ENCODE results near the gene RUFY1. TPM values are rescaled to one million over a fixed set of nuclear protein-coding genes. Genes with fewer than 3 reads are reported as not detected.

Gene RUFY1
- total and polyA plus RNA-seq, 4 experiments from 2014 or later = 13.3 to 61.5 (median 46.9) TPM

DNA sequence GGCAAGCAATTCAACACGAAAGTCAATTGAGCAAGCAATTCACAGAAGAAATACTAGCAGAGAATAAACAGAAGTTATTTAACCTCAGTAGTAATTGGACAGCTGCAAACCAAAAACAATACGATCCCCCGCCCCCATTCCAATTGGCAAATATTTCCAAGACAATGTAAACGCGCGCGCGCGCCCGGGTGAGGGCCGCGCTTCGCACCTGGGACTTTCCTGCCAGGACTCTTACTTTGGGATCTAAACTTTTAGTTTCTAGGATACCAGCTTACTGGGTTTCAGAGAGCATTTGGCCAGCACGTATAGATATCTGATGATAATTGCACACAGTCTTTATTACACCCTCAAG is 8.6 kb downstream of the RUFY1 start:
- no peaks in the 10 kb centered on the region for H3K9me3 Mint-ChIP-seq
- peak overlapping the region; percentile 80 to 96 (median 93) for H3K27ac Mint-ChIP-seq
- H3K27me3 Mint-ChIP-seq = no peaks in the 10 kb centered on the region
- H3K27ac ChIP-seq (ENCODE audit: low read depth, low read length) = peak overlapping the region; percentile 62
- ChIA-PET CTCF (ENCODE audit: partially characterized antibody) (interaction anchor here (0.8 kb wide), 1 partner anchor 8 kb away, joined by 3 read pairs; the partner anchor contains the start of gene RUFY1), POLR2A (ENCODE audit: partially characterized antibody) (interaction anchor here (0.6 to 5.8 kb wide), 13 partner anchors 9 to 262 kb away, joined by 3 to 72 read pairs (median 4); partner anchors contain the start of genes HNRNPH1, MAML1, RUFY1 and SQSTM1)
- H3K36me3 Mint-ChIP-seq = peaks cover 3 to 34% of the 10 kb centered on the region in 2 donors
- no peaks in the 10 kb centered on the region for H3K9me3 ChIP-seq (ENCODE audit: control insufficient read depth in 1 of 2, low read length in 2 of 2)
- no peaks in the 10 kb centered on the region for H3K27me3 ChIP-seq (ENCODE audit: insufficient read depth, low read length)
- peaks cover 13% of the 10 kb centered on the region for H3K4me1 ChIP-seq (ENCODE audit: insufficient read depth, low read length)
- peaks cover 4% of the 10 kb centered on the region for H3K36me3 ChIP-seq (ENCODE audit: insufficient read depth, low read length)
- H3K4me3 Mint-ChIP-seq = peak overlapping the region; percentile 84 to 98 (median 90)
- intact Hi-C loops (cut with micrococcal nuclease) = loop anchor here (1.0 to 10.0 kb wide), 5 partner anchors 8 to 533 kb away; partner anchors contain the start of genes CANX, HNRNPH1 and MAML1
- peak overlapping the region; percentile 50 to 64 for H3K4me3 ChIP-seq (ENCODE audit: low read length in 2 of 2)
- H3K4me1 Mint-ChIP-seq = peaks cover 17 to 33% (median 26%) of the 10 kb centered on the region in 4 donors
- DNase-seq = no peak

DNA sequence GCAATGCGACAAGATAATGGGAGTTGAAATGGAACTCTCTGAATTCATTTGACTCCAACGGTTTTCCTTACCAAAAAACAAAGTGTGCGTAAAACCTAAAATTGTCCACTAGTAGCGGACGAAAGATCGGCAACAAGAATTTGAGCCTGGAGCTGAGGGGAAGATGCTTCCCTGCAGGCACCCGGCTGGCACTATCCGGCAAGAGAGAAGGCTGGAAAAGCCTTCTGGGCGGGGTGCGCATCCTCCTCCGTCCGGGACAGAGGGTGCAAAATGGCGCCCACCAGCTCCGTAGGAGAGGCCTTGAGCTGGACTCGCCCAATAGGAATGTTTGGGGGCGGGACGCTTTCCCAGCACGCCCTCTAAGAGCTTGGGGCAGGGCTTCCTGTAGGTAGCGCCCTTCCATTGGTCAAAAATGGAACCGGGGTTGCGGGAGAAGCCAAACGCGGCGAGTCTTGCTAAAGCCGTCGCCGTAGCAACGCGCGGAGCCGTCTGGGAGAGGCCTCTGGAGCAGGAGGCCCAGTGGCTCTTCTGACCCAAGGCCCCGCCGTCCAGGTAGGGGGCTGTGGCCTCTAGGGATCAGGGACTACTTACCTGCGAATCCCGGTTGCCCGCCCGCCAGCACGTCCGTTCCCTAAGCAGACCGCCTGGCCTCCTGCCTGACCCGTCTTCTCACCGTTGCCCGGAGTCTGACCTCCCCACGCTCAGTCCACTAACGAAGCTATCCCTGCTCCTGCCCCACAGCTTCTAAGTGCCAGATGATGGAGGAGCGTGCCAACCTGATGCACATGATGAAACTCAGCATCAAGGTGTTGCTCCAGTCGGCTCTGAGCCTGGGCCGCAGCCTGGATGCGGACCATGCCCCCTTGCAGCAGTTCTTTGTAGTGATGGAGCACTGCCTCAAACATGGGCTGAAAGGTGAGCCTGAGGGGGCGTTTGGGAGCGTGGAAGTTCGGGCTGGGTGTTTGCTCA is 9.2 kb downstream of the RUFY1 start:
- CTCF ChIA-PET (ENCODE audit: partially characterized antibody) = interaction anchor here (0.8 kb wide), 1 partner anchor 9 kb away, joined by 3 read pairs; the partner anchor contains the start of gene RUFY1
- intact Hi-C loops (cut with micrococcal nuclease) = loop anchor here (1.0 to 10.0 kb wide), 5 partner anchors 8 to 533 kb away; partner anchors contain the start of genes CANX, HNRNPH1 and MAML1

DNA sequence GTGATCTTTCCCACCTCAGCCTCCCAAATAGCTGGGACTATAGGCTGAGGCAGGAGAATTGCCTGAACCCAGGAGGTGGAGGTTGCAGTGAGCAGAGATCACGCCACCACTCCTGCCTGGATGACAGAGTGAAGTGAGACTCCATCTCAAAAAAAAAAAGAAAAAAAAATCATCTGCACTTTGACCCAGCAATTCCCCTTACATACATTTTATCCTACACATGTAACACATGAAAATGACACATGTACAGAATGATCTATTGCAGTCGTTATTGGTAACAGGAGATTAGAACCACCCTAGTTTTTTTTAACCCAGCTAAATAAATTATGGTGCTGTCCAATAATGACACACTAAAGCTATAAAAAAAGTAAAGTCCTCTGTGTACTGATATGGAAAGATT is 14.2 kb downstream of the RUFY1 start:
- Histone ChIP-seq H3K9me3 (ENCODE audit: control insufficient read depth in 1 of 2, low read length in 2 of 2) (no peaks in the 10 kb centered on the region), H3K36me3 (ENCODE audit: insufficient read depth, low read length) (peaks cover 9% of the 10 kb centered on the region), H3K4me3 (ENCODE audit: low read length in 2 of 2) (no peak overlapping the region), H3K27me3 (ENCODE audit: insufficient read depth, low read length) (no peaks in the 10 kb centered on the region), H3K27ac (ENCODE audit: low read depth, low read length) (no peak overlapping the region), H3K4me1 (ENCODE audit: insufficient read depth, low read length) (peaks cover 5% of the 10 kb centered on the region)
- DNase-seq = no peak
- Mint-ChIP-seq H3K36me3 (peaks cover 21 to 49% of the 10 kb centered on the region in 2 donors), H3K27me3 (no peaks in the 10 kb centered on the region), H3K27ac (no peak overlapping the region), H3K4me3 (no peak overlapping the region), H3K9me3 (no peaks in the 10 kb centered on the region), H3K4me1 (peaks cover 5 to 10% (median 8%) of the 10 kb centered on the region in 4 donors)
- POLR2A ChIA-PET (ENCODE audit: partially characterized antibody) = interaction anchor here (1.0 kb wide), 1 partner anchor 14 kb away, joined by 4 read pairs; the partner anchor contains the start of gene RUFY1
- CTCF ChIA-PET (ENCODE audit: partially characterized antibody) = no interaction called here
- intact Hi-C loops (cut with micrococcal nuclease) = no loop called here

More for the DNA sequence above, 9.2 kb downstream of the RUFY1 start:
- Histone ChIP-seq H3K4me3 (ENCODE audit: low read length in 2 of 2) (peak overlapping the region; percentile 50 to 64), H3K27ac (ENCODE audit: low read depth, low read length) (peak overlapping the region; percentile 62), H3K27me3 (ENCODE audit: insufficient read depth, low read length) (no peaks in the 10 kb centered on the region), H3K4me1 (ENCODE audit: insufficient read depth, low read length) (peaks cover 11% of the 10 kb centered on the region), H3K36me3 (ENCODE audit: insufficient read depth, low read length) (peaks cover 4% of the 10 kb centered on the region), H3K9me3 (ENCODE audit: control insufficient read depth in 1 of 2, low read length in 2 of 2) (no peaks in the 10 kb centered on the region)
- peaks cover 5 to 35% of the 10 kb centered on the region in 2 donors for H3K36me3 Mint-ChIP-seq
- H3K27ac Mint-ChIP-seq = peak overlapping the region; percentile 80 to 96 (median 93)
- DNase-seq = peak; percentile 85 to 97 (median 92)
- no peaks in the 10 kb centered on the region for H3K9me3 Mint-ChIP-seq
- no peaks in the 10 kb centered on the region for H3K27me3 Mint-ChIP-seq
- POLR2A ChIA-PET (ENCODE audit: partially characterized antibody) = interaction anchor here (0.6 to 5.8 kb wide), 13 partner anchors 9 to 261 kb away, joined by 3 to 72 read pairs (median 4); partner anchors contain the start of genes HNRNPH1, MAML1, RUFY1 and SQSTM1
- peaks cover 16 to 28% (median 24%) of the 10 kb centered on the region in 4 donors for H3K4me1 Mint-ChIP-seq
- peak overlapping the region; percentile 84 to 98 (median 90) for H3K4me3 Mint-ChIP-seq

DNA sequence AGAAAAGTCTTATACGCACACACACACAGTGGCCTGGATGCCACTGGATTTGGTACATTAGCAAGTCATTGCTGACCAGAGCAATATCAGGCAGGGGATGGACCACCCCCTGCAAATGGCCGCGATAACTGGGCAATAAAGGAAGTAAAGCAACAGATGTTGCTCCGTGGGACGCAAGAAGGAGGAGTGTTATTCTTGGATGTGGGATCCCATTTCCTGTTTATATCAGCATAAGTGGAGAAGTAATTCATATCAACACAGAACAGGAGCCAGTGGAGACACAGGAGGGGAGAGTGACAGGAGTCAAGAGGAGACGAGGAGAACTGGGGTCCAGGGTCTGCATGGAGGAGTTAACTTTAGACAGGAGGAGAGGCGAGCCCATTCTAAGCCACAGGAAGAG is 18.4 kb downstream of the RUFY1 start:
- peaks cover 16% of the 10 kb centered on the region for H3K36me3 ChIP-seq (ENCODE audit: insufficient read depth, low read length)

GRCh38 chr5:179572386-179572785 is 22.0 kb downstream of the RUFY1 start:
- peaks cover 34 to 60% of the 10 kb centered on the region in 2 donors for H3K36me3 Mint-ChIP-seq
- H3K9me3 ChIP-seq (ENCODE audit: control insufficient read depth in 1 of 2, low read length in 2 of 2) = no peaks in the 10 kb centered on the region
- peaks cover 0 to 6% (median 3%) of the 10 kb centered on the region in 4 donors for H3K4me1 Mint-ChIP-seq
- no peak overlapping the region for H3K27ac ChIP-seq (ENCODE audit: low read depth, low read length)
- no peak overlapping the region for H3K4me3 Mint-ChIP-seq
- H3K27me3 Mint-ChIP-seq = no peaks in the 10 kb centered on the region
- no peak overlapping the region for H3K4me3 ChIP-seq (ENCODE audit: low read length in 2 of 2)
- intact Hi-C loops (cut with micrococcal nuclease) = no loop called here
- H3K4me1 ChIP-seq (ENCODE audit: insufficient read depth, low read length) = no peaks in the 10 kb centered on the region
- ChIA-PET POLR2A (ENCODE audit: partially characterized antibody) (no interaction called here), CTCF (ENCODE audit: partially characterized antibody) (no interaction called here)
- no peaks in the 10 kb centered on the region for H3K9me3 Mint-ChIP-seq
- no peaks in the 10 kb centered on the region for H3K27me3 ChIP-seq (ENCODE audit: insufficient read depth, low read length)
- DNase-seq = no peak
- H3K27ac Mint-ChIP-seq = peak overlapping the region in 3 of 7 donors; percentile 37 to 61 (median 46)
- H3K36me3 ChIP-seq (ENCODE audit: insufficient read depth, low read length) = peaks cover 16% of the 10 kb centered on the region

More for the DNA sequence above, 18.4 kb downstream of the RUFY1 start:
- Histone ChIP-seq H3K27ac (ENCODE audit: low read depth, low read length) (no peak overlapping the region), H3K27me3 (ENCODE audit: insufficient read depth, low read length) (no peaks in the 10 kb centered on the region), H3K4me3 (ENCODE audit: low read length in 2 of 2) (no peak overlapping the region), H3K9me3 (ENCODE audit: control insufficient read depth in 1 of 2, low read length in 2 of 2) (no peaks in the 10 kb centered on the region), H3K4me1 (ENCODE audit: insufficient read depth, low read length) (no peaks in the 10 kb centered on the region)
- no peak for DNase-seq
- CTCF ChIA-PET (ENCODE audit: partially characterized antibody) = no interaction called here
- H3K9me3 Mint-ChIP-seq = no peaks in the 10 kb centered on the region
- peaks cover 28 to 53% of the 10 kb centered on the region in 2 donors for H3K36me3 Mint-ChIP-seq
- POLR2A ChIA-PET (ENCODE audit: partially characterized antibody) = no interaction called here
- peaks cover 0 to 7% (median 2%) of the 10 kb centered on the region in 4 donors for H3K4me1 Mint-ChIP-seq
- H3K27ac Mint-ChIP-seq = peak overlapping the region in 3 of 7 donors; percentile 7 to 85 (median 75)
- intact Hi-C loops (cut with micrococcal nuclease) = no loop called here
- no peak overlapping the region for H3K4me3 Mint-ChIP-seq
- H3K27me3 Mint-ChIP-seq = no peaks in the 10 kb centered on the region

GRCh38 chr5:179577286-179577960 is 27.1 kb downstream of the RUFY1 start:
- Mint-ChIP-seq H3K27me3 (no peaks in the 10 kb centered on the region), H3K27ac (no peak overlapping the region), H3K4me1 (peaks cover 0 to 3% (median 0%) of the 10 kb centered on the region in 4 donors), H3K9me3 (no peaks in the 10 kb centered on the region), H3K36me3 (peaks cover 19 to 43% of the 10 kb centered on the region in 2 donors), H3K4me3 (no peak overlapping the region)
- CTCF ChIA-PET (ENCODE audit: partially characterized antibody) = no interaction called here
- Histone ChIP-seq H3K36me3 (ENCODE audit: insufficient read depth, low read length) (peaks cover 13% of the 10 kb centered on the region), H3K4me3 (ENCODE audit: low read length in 2 of 2) (no peak overlapping the region), H3K27ac (ENCODE audit: low read depth, low read length) (no peak overlapping the region), H3K4me1 (ENCODE audit: insufficient read depth, low read length) (no peaks in the 10 kb centered on the region), H3K9me3 (ENCODE audit: control insufficient read depth in 1 of 2, low read length in 2 of 2) (no peaks in the 10 kb centered on the region), H3K27me3 (ENCODE audit: insufficient read depth, low read length) (no peaks in the 10 kb centered on the region)
- intact Hi-C loops (cut with micrococcal nuclease) = no loop called here
- POLR2A ChIA-PET (ENCODE audit: partially characterized antibody) = no interaction called here
- no peak for DNase-seq
